Epithelial cell of esophagus (primary cell): Measurements from ENCODE around the gene PIP4K2A.

Source experiments
- DNase-seq: peaks from one replicate; pipeline ENCODE4 v3.0.0; 2010; ENCODE audit warnings: low read depth
- H3K4me3 ChIP-seq: 2 replicates; pipeline ENCODE4 v1.5.1; 2011; ENCODE audit warnings: mild to moderate bottlenecking, low read length, control low read depth
- CTCF ChIP-seq: IDR thresholded peaks from 2 replicates; pipeline ENCODE4 v1.5.1; 2011; ENCODE audit warnings: low read depth, mild to moderate bottlenecking, low read length, control low read depth, inconsistent platforms; ENCODE audit not compliant: insufficient read depth; ENCODE audit errors: missing control alignments

PIP4K2A gene

DNA sequence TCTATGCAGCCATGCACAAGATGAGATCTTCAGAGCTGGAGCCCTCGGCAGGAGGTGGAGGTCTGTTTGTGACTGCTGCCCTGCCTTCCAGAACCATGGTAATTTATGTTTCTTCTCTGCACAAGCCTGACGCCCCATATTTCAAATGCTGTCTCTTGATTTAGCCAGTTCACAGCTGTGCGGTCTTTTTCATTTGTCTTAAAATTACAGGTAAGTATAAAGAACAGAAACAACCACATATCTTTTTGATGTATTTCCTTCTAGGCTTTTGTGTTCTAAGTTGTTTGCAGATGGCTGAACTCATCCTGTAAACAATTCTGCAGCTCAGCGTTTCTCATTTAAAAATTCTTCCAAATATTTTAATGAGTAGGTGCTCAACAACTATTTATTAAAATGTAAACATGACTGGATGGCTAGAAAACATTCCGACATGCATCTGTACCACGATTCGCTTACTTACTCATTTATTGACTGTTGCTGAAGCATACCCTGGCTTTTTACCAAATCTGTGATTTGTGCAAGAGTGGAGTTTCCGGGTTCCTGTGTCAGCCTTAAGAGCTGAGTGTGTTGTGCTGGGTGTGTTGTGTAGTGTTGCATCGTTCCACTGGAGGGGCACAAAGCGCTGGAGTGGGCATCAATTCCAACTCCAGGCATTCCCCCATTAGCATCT is 58.9 kb downstream of the PIP4K2A start:
- peak; percentile 91 for DNase-seq

GRCh38 chr10:22652988-22653481 is 61.3 kb downstream of the PIP4K2A start:
- H3K4me3 ChIP-seq = no peak overlapping the region
- no peak for DNase-seq
- no peak for TF ChIP-seq CTCF

More for the DNA sequence above, 58.9 kb downstream of the PIP4K2A start:
- no peak for TF ChIP-seq CTCF
- H3K4me3 ChIP-seq = no peak overlapping the region

GRCh38 chr10:22651276-22651980 is 63.0 kb downstream of the PIP4K2A start:
- no peak overlapping the region for H3K4me3 ChIP-seq
- no peak for DNase-seq
- no peak for TF ChIP-seq CTCF

- no peak for TF ChIP-seq CTCF
- no peak overlapping the region for H3K4me3 ChIP-seq
- DNase-seq = no peak
Measured at GRCh38 chr10:22649994-22650393, 64.4 kb downstream of the PIP4K2A start.

DNA sequence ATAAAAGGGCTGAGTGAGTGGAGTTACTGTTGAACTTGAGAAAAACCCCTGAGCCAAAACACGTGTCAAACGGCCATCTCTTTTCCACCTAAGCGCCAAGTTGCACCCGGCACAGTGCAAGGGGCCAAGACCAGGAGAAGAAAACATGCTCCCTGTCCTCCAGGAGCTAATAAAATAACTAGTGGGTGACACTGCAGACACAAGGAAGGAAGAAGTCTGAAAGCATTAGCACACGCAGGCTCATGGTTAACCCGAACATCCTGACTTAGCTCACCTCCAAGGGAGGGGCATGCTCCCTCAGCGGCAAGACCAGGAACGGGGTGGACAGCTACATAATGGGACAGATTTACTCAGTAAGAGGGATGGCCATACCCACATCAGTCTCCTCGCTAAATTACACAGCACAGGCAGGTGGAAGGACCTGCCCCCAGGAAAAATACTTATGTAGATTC is 65.0 kb downstream of the PIP4K2A start:
- H3K4me3 ChIP-seq = no peak overlapping the region
- TF ChIP-seq CTCF = no peak
- no peak for DNase-seq

GRCh38 chr10:22648547-22648961 is 65.8 kb downstream of the PIP4K2A start:
- TF ChIP-seq CTCF = no peak
- DNase-seq = peak; percentile 16

More at GRCh38 chr10:22648547-22648961, 65.8 kb downstream of the PIP4K2A start:
- no peak overlapping the region for H3K4me3 ChIP-seq
